LNCAP (cell line): Measurements from ENCODE around the gene SLC22A23.

Experiments used
- TF ChIP-seq, protein P1 (sequence below): fragments of 450-650 bp; IDR thresholded peaks from 2 replicates; pipeline ENCODE4 v1.5.1; 2017; ENCODE audit warnings: mild to moderate bottlenecking

The SLC22A23 gene

DNA sequence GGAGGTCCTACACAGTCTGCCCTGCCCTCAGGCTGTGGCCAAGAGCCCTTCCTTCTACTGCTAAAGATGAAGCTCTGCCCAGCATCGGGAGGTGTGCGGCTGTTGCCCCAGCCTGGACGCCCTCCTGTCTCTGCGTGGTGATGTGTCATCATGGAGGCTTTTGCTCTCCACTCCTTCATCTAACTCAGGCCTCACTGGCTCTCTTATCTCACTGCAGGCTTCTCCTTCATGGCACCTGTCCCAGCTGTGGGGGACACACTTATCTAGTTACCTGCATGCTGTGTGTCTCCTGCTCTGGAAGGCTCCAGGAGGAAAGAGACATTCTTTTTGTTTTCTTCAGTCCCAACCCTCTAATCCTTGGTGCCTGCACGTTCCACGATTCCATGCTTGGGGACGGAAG is 109.0 kb downstream of the SLC22A23 start:
- TF ChIP-seq, protein P1, sequence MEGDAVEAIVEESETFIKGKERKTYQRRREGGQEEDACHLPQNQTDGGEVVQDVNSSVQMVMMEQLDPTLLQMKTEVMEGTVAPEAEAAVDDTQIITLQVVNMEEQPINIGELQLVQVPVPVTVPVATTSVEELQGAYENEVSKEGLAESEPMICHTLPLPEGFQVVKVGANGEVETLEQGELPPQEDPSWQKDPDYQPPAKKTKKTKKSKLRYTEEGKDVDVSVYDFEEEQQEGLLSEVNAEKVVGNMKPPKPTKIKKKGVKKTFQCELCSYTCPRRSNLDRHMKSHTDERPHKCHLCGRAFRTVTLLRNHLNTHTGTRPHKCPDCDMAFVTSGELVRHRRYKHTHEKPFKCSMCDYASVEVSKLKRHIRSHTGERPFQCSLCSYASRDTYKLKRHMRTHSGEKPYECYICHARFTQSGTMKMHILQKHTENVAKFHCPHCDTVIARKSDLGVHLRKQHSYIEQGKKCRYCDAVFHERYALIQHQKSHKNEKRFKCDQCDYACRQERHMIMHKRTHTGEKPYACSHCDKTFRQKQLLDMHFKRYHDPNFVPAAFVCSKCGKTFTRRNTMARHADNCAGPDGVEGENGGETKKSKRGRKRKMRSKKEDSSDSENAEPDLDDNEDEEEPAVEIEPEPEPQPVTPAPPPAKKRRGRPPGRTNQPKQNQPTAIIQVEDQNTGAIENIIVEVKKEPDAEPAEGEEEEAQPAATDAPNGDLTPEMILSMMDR, result no peak

DNA sequence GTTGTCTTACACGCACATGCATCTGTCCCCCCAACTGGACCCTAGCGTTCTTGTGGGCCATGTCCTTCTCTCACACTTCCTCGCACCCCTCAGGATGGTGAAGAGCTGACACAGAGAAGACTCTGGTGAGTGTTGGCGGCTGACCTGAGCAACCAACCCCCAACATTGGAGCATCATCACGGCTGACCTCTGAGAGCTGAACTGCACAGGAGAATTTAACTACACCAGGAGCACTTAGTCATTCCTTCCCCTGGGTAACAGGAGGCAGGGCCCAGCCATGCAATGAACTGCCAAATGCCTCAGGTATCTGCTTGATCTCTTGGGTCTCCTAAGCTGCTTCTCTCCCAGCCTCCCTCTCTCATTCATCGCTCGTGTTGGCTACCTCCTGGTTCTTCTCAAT is 109.6 kb downstream of the SLC22A23 start:
- TF ChIP-seq, protein P1, result no peak

- TF ChIP-seq, protein P1, result no peak
Measured at GRCh38 chr6:3346476-3346875, 110.4 kb downstream of the SLC22A23 start.

DNA sequence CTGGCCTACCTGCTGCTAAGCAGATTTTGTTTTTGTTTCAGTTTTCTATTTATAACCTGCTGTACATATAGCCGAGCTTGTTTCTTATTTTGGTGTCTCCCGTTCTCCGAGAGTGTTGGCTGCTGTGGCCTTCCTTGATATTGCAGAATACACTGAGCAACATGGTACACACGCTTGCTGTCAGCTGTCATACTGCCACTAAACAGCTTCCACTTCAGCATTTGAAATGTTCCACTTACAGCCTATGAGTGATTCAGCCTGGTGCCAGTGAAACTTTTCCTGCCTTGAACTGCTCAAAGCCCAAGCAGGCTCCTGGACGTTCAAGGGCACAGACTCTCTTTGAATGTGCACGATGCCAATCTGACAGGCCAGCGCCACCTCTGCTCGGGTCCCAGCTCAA is 111.0 kb downstream of the SLC22A23 start:
- TF ChIP-seq, protein P1, result no peak

GRCh38 chr6:3343089-3343883 is 113.6 kb downstream of the SLC22A23 start:
- TF ChIP-seq, protein P1, result no peak

DNA sequence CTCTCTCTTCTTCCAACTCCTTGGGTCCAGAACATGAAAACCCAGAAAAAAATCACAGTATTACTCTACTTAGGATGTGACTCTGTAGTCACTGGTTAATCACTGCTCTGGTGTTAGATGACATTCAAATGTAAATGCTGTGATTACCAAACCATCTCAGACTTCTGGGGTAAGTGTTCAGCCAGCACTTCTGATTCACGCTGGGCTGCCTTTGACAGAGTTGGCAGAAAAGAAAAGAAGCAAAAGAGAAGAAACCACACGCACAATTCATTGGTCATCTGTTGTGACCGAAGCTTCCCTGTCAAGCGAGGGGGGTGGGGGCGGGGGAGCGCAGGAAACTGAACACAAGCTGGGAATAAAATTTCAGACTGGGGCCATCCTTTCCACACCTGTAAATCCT is 115.4 kb downstream of the SLC22A23 start:
- TF ChIP-seq, protein P1, result no peak

GRCh38 chr6:3340894-3341293 is 116.0 kb downstream of the SLC22A23 start:
- TF ChIP-seq, protein P1, result no peak
